ENCODE measurements around the gene SYCP2L. TPM values are rescaled to one million over a fixed set of nuclear protein-coding genes. Genes with fewer than 3 reads are reported as not detected.
"Not testable (repeated sequence)": the region's sequence is repeated elsewhere in the genome, so short reads cannot be mapped to it uniquely, and the experiment has no call there.

The SYCP2L gene
- total RNA-seq, 4 donors from 2014 or later: 0.07 to 0.82 (median 0.29) TPM; not detected in 1

- intact Hi-C loops (cut with DNase I; ENCODE audit: low total_unique reads) (no loop called here), in situ Hi-C loops (cut with MboI; ENCODE audit: low sequenced_read_pairs in 4 of 4) (no loop called here)
- Histone ChIP-seq H3K9me3 (no peaks in the 10 kb centered on the region), H3K4me1 (no peaks in the 10 kb centered on the region), H3K27ac (no peak overlapping the region), H3K27me3 (peaks cover 65 to 89% (median 71%) of the 10 kb centered on the region in 3 donors), H3K36me3 (no peaks in the 10 kb centered on the region), H3K4me3 (peak overlapping the region in 1 of 4 donors; percentile 31)
- DNase-seq: no peak
- ATAC-seq: no peak
- TF ChIP-seq CTCF (IDR thresholded peaks at IDR 0.05 in 4 of 5, conservative IDR thresholded peaks at IDR 0.05 in 1 of 5) (no peak), POLR2A (IDR thresholded peaks at IDR 0.05) (no peak)
Observed at GRCh38 chr6:10884245-10884972, 2.4 kb upstream of the SYCP2L start.

DNA sequence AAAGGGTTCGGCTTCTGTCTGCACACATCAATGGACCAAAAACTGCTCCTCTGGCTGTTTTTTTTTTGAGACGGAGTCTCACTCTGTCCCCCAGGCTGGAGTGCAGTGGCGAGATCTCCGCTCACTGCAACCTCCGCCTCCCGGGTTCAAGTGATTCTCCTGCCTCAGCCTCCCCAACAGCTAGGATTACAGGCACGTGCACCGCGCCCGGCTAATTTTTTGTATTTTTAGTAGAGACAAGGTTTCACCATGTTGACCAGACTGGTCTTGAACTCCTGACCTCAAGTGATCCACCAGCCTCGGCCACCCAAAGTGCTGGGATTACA lies 524 bp upstream of the SYCP2L start:
- Histone ChIP-seq H3K27me3 (peaks cover 55 to 82% (median 58%) of the 10 kb centered on the region in 3 donors), H3K4me3 (peak overlapping the region; percentile 33 to 56 (median 43))
- H3K4me1 ChIP-seq; intact Hi-C loops (cut with DNase I; ENCODE audit: low total_unique reads); H3K27ac ChIP-seq; DNase-seq; ATAC-seq; H3K36me3 ChIP-seq; in situ Hi-C loops (cut with MboI; ENCODE audit: low sequenced_read_pairs in 4 of 4); H3K9me3 ChIP-seq: not testable (repeated sequence)

GRCh38 chr6:10890151-10890550 lies 3.3 kb downstream of the SYCP2L start:
- Histone ChIP-seq H3K27me3 (peaks cover 21 to 44% (median 24%) of the 10 kb centered on the region in 3 donors), H3K27ac (no peak overlapping the region), H3K9me3 (no peaks in the 10 kb centered on the region), H3K4me3 (no peak overlapping the region), H3K4me1 (no peaks in the 10 kb centered on the region), H3K36me3 (no peaks in the 10 kb centered on the region)
- ATAC-seq (no peak), DNase-seq (no peak)
- in situ Hi-C loops (cut with MboI; ENCODE audit: low sequenced_read_pairs in 4 of 4) (no loop called here), intact Hi-C loops (cut with DNase I; ENCODE audit: low total_unique reads) (no loop called here)
- TF ChIP-seq POLR2A (IDR thresholded peaks at IDR 0.05) (no peak), CTCF (IDR thresholded peaks at IDR 0.05 in 4 of 5, conservative IDR thresholded peaks at IDR 0.05 in 1 of 5) (no peak)

- Histone ChIP-seq H3K4me1 (no peaks in the 10 kb centered on the region), H3K27me3 (peaks cover 4 to 26% (median 6%) of the 10 kb centered on the region in 3 donors), H3K9me3 (no peaks in the 10 kb centered on the region), H3K27ac (no peak overlapping the region), H3K4me3 (no peak overlapping the region), H3K36me3 (no peaks in the 10 kb centered on the region)
- no peak for TF ChIP-seq CTCF (IDR thresholded peaks at IDR 0.05 in 4 of 5, conservative IDR thresholded peaks at IDR 0.05 in 1 of 5)
- no peak for TF ChIP-seq POLR2A (IDR thresholded peaks at IDR 0.05)
- intact Hi-C loops (cut with DNase I; ENCODE audit: low total_unique reads) (no loop called here), in situ Hi-C loops (cut with MboI; ENCODE audit: low sequenced_read_pairs in 4 of 4) (no loop called here)
- ATAC-seq: no peak
- no peak for DNase-seq
Observed at GRCh38 chr6:10891960-10892359, 5.1 kb downstream of the SYCP2L start.

DNA sequence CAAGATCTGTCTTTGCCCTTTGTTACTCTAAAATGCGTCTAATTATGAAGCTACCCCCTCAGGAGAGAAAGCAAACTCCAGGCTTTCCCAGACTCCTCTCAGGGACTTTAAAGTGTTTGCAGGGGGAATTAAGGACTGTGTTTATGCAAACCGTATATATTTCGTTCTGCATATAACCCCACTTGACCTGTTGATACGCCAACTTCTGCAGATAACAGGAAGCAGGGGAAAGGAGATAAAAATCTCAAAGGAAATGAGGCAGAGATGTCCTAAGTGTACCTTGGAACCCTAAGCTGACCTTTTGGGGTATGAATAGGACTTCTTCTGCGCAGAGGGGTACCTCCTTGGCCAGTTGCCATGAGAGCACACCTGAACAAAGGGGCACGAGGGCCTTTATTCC lies 8.1 kb downstream of the SYCP2L start:
- DNase-seq (no peak), ATAC-seq (no peak)
- TF ChIP-seq POLR2A (IDR thresholded peaks at IDR 0.05) (no peak), CTCF (IDR thresholded peaks at IDR 0.05 in 4 of 5, conservative IDR thresholded peaks at IDR 0.05 in 1 of 5) (no peak)
- intact Hi-C loops (cut with DNase I; ENCODE audit: low total_unique reads): no loop called here
- Histone ChIP-seq H3K9me3 (no peaks in the 10 kb centered on the region), H3K36me3 (no peaks in the 10 kb centered on the region), H3K27me3 (peaks cover 0 to 5% (median 0%) of the 10 kb centered on the region in 3 donors), H3K27ac (no peak overlapping the region), H3K4me1 (no peaks in the 10 kb centered on the region), H3K4me3 (no peak overlapping the region)
- in situ Hi-C loops (cut with MboI; ENCODE audit: low sequenced_read_pairs in 4 of 4): no loop called here
